ENCODE results near the gene CACNA2D3. TPM values are rescaled to one million over a fixed set of nuclear protein-coding genes. Genes with fewer than 3 reads are reported as not detected.

CACNA2D3 gene
- total and polyA plus RNA-seq, 4 donors, result 0.06 to 0.37 (median 0.08) TPM; not detected in 1

DNA sequence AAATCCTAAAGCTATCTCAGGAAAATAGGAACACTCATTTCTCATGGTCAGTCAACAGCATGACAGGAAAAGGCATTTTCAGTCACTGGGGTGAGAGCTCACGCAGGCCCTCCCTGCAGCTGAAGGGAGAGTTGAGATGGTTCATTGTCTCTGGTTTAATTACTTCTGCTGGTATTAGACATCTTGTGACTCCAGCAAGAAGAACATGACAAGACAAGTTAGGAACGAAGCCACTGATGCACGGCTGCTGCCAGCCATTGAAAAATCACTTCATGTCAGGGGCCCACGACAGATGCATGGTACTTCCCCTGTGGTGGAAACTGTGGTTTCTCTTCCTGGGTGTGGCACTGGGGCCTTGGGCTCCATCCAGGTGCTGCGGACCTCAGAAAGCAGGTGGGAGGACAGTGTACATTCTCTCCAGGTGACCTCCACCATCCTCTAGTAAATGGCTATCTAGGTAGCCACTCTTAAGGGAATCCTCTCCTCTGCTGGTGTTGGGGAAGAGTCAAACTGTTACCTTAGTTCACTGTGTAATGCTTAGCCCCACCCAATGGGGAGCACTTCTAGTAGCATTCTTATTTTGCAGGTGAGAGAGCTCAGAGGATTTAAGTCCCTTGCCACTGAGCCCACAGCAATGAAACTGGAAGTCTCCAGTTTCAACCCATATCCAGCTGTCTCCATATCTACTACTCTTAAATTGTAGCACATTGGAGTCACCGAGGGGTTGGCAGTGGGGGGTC, 531.3 kb downstream of the CACNA2D3 start:
- WGBS, result 77% methylated on average over 6 of the region's 6 CpGs
- DNase-seq (ENCODE audit: low spot score), result no peak
- Histone ChIP-seq H3K4me1 (ENCODE audit: control insufficient read depth in 4 of 4, insufficient read depth in 4 of 4, low read length in 3 of 4) (no peaks in the 10 kb centered on the region), H3K27ac (ENCODE audit: low read depth in 1 of 2, low read length in 2 of 2) (no peak overlapping the region), H3K9ac (ENCODE audit: low read depth in 1 of 2, low read length in 2 of 2) (no peak overlapping the region), H3K9me3 (ENCODE audit: control insufficient read depth in 4 of 4, low read length in 3 of 4) (peaks cover 0 to 3% (median 0%) of the 10 kb centered on the region in 4 donors), H3K36me3 (ENCODE audit: control insufficient read depth in 4 of 4, insufficient read depth in 3 of 4, low read depth in 1 of 4, low read length in 3 of 4) (no peaks in the 10 kb centered on the region), H3K4me3 (ENCODE audit: low read depth in 1 of 3, low read length in 3 of 3) (no peak overlapping the region), H3K27me3 (ENCODE audit: control insufficient read depth in 4 of 4, insufficient read depth in 4 of 4, low read length in 3 of 4) (no peaks in the 10 kb centered on the region)
- TF ChIP-seq RAD21 (IDR thresholded peaks at IDR 0.05) (no peak), ZBTB33 (IDR thresholded peaks at IDR 0.05) (no peak), TAF1 (conservative IDR thresholded peaks at IDR 0.05) (no peak), JUND (IDR thresholded peaks at IDR 0.05) (no peak), YY1 (IDR thresholded peaks at IDR 0.05) (no peak), CTCF (IDR thresholded peaks at IDR 0.05; ENCODE audit: low read depth, low read length, missing input control) (no peak), FOXA2 (IDR thresholded peaks at IDR 0.05) (no peak), RXRA (IDR thresholded peaks at IDR 0.05) (no peak), SP1 (IDR thresholded peaks at IDR 0.05) (no peak), HNF4G (IDR thresholded peaks at IDR 0.05) (no peak), NR2F2 (IDR thresholded peaks at IDR 0.05) (no peak), REST (IDR thresholded peaks at IDR 0.05) (no peak), MAX (IDR thresholded peaks at IDR 0.05) (no peak), EGR1 (IDR thresholded peaks at IDR 0.05; ENCODE audit: low read depth in 2 of 2) (no peak), HNF4A (conservative IDR thresholded peaks at IDR 0.05) (no peak), GABPA (IDR thresholded peaks at IDR 0.05 in 1 of 2, conservative IDR thresholded peaks at IDR 0.05 in 1 of 2) (no peak), FOXA1 (IDR thresholded peaks at IDR 0.05) (no peak)
- TF ChIP-seq, protein P1, sequence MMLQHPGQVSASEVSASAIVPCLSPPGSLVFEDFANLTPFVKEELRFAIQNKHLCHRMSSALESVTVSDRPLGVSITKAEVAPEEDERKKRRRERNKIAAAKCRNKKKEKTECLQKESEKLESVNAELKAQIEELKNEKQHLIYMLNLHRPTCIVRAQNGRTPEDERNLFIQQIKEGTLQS (IDR thresholded peaks at IDR 0.05), result no peak
